GM21390 (cell line): ENCODE data around the gene EFNA5.

Experiments
- ATAC-seq: cut with Tn5 transposase; IDR thresholded peaks from one replicate; pipeline ENCODE4 v1.9.1; 2021; ENCODE audit not compliant: unreplicated experiment

Gene EFNA5

DNA sequence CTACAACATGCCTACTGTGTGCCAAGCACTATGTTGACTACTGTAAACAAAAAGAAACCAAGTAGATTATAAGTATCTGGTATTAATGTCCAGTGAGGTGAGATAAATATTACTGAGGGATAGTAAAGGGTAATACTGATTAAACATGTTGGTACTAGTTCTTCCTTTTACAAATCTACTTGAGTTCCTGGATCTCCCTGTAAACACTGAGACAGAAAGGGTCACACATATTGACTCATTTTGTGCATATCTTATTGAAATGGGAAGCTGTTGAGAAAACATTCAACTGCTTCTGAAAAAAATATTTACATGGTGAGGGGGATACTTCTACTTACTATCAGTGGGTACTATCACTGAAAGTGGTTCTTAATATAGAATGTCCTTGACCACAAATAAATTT is 24.3 kb downstream of the EFNA5 start:
- ATAC-seq = no peak

DNA sequence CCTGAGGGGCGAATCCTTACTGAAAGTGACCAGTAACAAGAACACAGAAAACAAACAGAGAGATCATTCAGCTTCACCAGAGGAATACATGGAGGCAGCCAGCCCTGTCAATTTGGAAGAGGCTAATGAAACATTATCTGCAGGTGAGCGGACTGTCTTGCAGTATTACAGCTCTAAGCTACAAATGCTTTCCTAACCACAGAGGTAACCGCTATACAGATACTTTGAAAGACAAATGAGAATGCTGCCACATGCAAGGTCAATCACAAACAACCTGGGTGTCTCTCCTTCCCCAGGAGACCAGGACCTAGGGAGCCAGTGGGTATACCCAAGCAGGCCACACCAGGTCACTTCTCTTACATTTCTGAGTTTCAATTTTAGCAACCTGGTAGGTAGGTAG is 30.2 kb downstream of the EFNA5 start:
- no peak for ATAC-seq

DNA sequence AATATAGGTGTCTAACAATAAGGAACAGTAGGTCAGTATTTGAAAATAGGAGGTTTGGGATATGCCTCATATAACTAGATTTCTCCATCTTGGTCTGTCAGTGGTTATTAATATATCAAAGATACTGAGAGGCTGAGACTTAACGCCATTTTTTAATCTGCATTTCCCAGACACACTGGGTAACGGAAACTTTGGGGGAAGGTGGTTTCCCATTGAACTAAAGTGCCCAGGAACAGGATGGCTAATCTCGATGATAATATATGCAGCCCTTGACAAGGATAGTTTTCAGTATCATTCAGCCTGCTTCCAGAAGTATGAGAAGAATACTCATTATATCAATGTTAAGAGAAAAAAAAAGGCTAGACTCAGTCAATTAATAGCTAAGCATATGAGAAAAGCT is 30.7 kb downstream of the EFNA5 start:
- ATAC-seq = no peak

GRCh38 chr5:107636555-107636954 is 34.2 kb downstream of the EFNA5 start:
- no peak for ATAC-seq

DNA sequence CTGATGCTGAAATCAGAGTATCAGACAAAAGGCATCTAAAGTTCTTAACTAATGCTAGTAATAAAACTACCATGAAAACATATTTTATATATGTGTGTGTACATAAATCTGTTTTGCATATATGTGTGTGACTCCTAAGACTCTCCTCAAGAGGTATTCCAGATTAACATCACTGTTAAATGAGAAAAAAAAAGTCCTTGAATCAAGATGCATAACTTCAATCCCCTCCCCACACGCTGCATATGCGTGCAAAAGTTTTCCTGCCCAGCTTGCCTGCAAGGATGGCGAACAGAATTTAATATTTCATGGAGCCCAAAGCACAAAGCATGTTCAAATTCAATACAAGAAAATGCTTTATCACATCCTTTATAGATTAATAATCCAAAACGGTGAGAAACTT is 34.7 kb downstream of the EFNA5 start:
- no peak for ATAC-seq

- no peak for ATAC-seq
These were observed 35.5 kb downstream of the EFNA5 start for GRCh38 chr5:107634981-107635848.

DNA sequence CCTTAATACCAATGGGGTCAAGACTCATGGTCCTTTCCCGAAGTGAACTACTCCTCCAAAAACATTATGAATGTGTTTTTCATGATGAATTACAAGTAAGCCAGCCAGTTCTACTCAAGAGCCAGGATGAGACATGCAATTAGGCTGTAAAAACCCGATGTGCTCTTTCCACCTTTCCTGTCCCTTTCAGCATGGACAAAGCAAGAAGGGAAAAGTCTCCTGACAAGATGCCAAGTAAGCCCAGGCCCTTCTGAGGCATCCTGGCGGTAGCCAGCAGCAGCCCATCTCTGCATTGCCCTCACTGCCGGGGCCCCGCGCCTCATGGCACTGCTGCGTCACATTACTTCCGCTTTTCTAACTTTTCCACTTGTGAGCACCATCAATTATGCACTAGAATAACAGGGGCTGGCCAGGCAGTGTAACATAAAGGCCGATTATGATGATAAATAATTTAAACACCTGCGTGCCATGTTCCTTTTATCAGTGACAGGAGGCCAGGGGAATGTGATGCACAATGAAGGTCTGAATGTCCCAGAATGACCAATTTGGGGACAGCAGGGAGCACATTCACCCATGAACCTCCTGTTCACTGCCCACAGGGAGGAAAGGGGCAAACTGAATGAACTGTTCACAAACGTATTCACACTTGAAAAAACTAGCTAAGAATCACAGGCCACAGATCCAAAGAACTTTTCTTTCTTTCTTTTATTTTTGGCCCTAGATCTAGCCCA is 37.4 kb downstream of the EFNA5 start:
- no peak for ATAC-seq

GRCh38 chr5:107631805-107632362 is 38.9 kb downstream of the EFNA5 start:
- ATAC-seq = no peak

- no peak for ATAC-seq
These were observed 40.6 kb downstream of the EFNA5 start for GRCh38 chr5:107630184-107630583.

DNA sequence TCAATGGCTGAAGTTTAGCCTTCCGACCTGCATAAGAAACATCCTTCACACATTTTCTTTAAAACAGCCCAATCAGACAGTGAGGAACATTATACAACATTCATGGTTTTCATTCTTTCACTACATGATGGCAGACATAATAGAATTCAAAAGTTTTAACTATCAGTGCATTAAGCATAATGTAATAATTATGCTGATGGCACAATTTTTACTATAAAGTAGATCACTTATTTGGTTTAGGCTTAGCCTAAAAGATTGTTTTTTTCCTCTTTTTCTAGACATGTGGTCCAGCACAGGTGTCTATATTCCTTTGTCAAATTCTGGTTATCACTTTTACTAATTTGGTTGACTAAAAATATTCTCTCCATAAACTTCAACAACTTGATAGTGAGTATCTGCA is 46.5 kb downstream of the EFNA5 start:
- no peak for ATAC-seq

GRCh38 chr5:107621089-107621488 is 49.6 kb downstream of the EFNA5 start:
- ATAC-seq = no peak

DNA sequence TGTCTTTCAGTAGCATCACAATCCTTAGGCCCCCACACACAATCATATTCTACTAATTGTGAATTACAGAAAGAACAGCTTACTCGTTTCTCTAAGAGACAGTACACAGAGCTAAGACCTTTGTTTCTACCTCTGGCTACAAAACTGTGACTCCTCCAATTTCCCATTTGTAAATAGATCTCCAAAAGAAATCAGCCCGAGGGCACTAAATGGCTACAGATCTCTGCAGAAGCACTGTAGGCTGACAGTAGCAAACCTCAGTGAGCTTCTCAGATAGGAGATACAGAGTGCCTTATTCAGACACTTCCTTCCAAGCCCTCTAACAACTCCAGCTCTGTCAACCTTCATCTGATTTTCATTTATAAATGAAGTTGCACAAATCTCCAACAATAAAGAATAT is 51.0 kb downstream of the EFNA5 start:
- ATAC-seq = no peak

GRCh38 chr5:107618242-107618641 is 52.5 kb downstream of the EFNA5 start:
- no peak for ATAC-seq

- no peak for ATAC-seq
These were observed 53.7 kb downstream of the EFNA5 start for GRCh38 chr5:107617052-107617451.

DNA sequence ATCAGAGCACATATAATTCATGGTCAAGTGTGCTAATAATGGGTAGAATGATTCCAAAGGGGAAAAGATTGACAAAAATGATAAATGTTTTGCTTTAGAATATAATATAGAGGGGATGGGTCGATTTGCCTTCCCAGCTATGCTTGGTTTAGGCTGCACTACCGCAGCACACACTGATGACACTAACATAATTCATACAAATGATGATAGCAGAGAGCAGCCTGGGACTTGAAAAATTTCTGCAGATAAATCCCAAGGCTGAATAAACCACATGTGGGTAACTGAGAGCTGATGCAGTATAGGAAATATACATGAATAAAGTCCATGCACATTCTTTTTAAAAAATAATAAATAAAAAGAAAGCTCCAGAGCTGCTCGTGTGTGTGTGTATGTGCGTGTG is 54.5 kb downstream of the EFNA5 start:
- ATAC-seq = no peak

- ATAC-seq = no peak
These were observed 55.4 kb downstream of the EFNA5 start for GRCh38 chr5:107615299-107615817.

DNA sequence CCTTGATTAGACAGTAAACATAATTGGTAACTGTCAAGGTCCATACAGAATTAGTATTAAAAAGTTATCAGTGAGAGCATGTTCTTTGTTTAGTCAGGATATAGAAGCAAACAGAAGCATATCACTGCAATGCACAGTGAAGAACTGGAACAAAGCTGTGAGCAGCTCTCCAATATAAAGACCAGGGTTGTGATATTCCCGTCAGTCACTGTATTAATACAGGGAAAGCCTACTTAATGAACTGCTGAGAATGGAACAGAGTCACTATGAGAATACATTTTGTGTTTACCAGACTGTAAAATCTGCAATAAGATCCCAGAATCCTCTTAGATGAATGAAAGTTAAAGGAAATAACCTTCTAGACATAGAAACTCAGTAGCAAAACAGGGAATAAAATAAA is 58.2 kb downstream of the EFNA5 start:
- ATAC-seq = no peak

DNA sequence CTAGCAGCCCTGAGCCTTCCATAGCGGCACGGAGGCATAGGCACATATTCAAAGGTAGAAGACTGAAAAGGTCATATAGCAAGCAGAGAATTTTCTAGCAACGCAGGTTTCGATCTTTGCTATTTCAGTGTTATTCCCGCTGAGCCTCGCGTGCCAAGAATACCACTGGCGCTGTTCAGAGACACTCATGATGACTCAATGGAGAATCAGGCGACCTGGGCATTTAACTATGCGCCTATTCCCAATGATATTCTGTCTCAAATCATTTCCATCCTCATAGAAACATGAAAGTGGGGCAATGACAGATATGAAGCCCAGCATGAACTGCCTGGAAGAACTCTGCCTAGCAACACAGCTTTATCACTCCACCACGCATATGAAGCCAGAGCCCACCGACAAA is 59.9 kb downstream of the EFNA5 start:
- ATAC-seq = no peak

GRCh38 chr5:107607671-107608345 is 62.9 kb downstream of the EFNA5 start:
- ATAC-seq = no peak

DNA sequence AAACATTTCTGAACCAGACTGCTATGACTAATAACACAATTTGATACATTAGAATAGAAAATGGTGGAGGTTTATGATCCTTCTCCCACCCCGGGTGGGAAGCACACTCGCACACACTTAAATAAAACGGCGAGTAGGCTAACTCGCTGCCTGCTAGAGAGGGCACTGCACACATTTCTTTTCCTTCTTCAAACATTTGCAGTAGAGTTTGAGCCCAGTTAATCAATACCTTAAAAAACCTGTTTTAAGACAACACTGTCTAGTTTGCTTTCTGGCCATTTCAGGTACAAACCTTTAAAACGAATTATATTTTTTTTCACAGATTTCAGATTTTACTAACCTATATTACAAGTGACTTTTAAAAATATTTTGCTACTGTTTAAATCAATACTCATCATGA is 63.5 kb downstream of the EFNA5 start:
- no peak for ATAC-seq

DNA sequence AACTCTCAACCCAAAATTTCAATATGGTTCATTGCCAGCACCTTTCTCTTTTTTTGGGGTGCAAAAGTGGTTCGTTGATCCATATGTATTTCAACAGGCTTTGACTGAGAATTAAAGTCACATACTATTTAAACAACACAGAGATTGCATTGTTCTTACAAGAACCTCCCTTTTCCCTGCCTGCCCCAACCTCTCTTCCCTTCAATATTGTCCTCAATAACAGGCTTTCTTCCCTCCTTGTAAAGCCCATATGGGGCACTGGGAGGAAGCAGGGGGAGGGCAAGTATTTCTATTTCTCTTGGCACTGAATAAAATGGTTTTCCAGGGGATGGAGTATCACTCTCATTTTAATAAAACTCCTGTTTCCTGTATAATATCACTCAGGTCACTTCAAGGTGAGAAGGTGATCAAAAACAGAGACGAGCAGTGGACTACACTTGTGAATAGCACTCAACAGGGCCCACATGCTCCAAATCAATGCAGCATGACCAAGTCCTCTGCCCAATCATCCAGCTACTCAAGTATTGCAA is 65.1 kb downstream of the EFNA5 start:
- no peak for ATAC-seq
